LNCAP (cell line): Measurements from ENCODE around the gene ALOXE3.

ENCODE experiments used
- CTCF ChIP-seq: fragments of 450-650 bp; IDR thresholded peaks from 2 replicates; pipeline ENCODE4 v1.5.1; 2017; ENCODE audit warnings: mild to moderate bottlenecking

Gene ALOXE3

GRCh38 chr17:8142887-8143580 lies 24.7 kb upstream of the ALOXE3 start:
- no peak for TF ChIP-seq CTCF

- no peak for TF ChIP-seq CTCF
Observed at GRCh38 chr17:8142158-8142886, 24.0 kb upstream of the ALOXE3 start.

- no peak for TF ChIP-seq CTCF
Observed at GRCh38 chr17:8141741-8142140, 23.4 kb upstream of the ALOXE3 start.

- TF ChIP-seq CTCF, result no peak
Observed at GRCh38 chr17:8141045-8141444, 22.7 kb upstream of the ALOXE3 start.

- TF ChIP-seq CTCF, result no peak
Observed at GRCh38 chr17:8140065-8141029, 22.0 kb upstream of the ALOXE3 start.

- peak; percentile 88 for TF ChIP-seq CTCF
Observed at GRCh38 chr17:8138672-8139371, 20.5 kb upstream of the ALOXE3 start.

- no peak for TF ChIP-seq CTCF
Observed at GRCh38 chr17:8138374-8138671, 20.0 kb upstream of the ALOXE3 start.
